ENCODE measurements around the gene LAX1. TPM values are rescaled to one million over a fixed set of nuclear protein-coding genes. Genes with fewer than 3 reads are reported as not detected.

LAX1 gene
- total RNA-seq, 2 donors from 2014 or later, result 0.15 TPM; not detected in 1

DNA sequence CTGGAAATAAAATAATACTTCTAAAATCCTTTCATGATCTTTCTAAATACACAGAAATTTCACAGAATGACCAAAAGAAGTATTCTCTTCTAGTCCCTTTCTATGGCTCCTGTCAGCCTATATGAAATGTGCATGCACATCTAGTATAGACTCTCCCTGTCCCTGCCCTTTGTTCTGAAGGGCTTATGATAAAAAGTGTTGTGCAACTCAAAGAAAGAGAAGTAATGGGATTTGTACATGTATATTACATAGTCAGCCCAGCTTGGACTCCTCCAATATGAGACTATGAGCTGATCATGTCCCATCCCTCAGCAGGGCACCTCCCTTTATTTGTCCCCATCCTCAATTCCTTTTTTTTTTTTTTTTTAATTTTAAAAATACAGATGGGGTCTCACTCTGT is 42.1 kb upstream of the LAX1 start:
- no peak overlapping the region for H3K27ac Mint-ChIP-seq
- no peak overlapping the region for H3K9ac ChIP-seq (ENCODE audit: extremely low read depth, low read length, poor library complexity, severe bottlenecking)
- no peak overlapping the region for H3K27ac ChIP-seq (ENCODE audit: low read depth, low read length)
- H3K9me3 Mint-ChIP-seq, result no peaks in the 10 kb centered on the region
- peaks cover 7% of the 10 kb centered on the region for H3K4me1 Mint-ChIP-seq
- no peak overlapping the region for H3K4me3 Mint-ChIP-seq
- DNase-seq, result no peak
- H3K4me3 ChIP-seq (ENCODE audit: low read length), result no peak overlapping the region
- H3K4me1 ChIP-seq (ENCODE audit: control insufficient read depth, insufficient read depth, low read length), result no peaks in the 10 kb centered on the region
- TF ChIP-seq, protein P1, sequence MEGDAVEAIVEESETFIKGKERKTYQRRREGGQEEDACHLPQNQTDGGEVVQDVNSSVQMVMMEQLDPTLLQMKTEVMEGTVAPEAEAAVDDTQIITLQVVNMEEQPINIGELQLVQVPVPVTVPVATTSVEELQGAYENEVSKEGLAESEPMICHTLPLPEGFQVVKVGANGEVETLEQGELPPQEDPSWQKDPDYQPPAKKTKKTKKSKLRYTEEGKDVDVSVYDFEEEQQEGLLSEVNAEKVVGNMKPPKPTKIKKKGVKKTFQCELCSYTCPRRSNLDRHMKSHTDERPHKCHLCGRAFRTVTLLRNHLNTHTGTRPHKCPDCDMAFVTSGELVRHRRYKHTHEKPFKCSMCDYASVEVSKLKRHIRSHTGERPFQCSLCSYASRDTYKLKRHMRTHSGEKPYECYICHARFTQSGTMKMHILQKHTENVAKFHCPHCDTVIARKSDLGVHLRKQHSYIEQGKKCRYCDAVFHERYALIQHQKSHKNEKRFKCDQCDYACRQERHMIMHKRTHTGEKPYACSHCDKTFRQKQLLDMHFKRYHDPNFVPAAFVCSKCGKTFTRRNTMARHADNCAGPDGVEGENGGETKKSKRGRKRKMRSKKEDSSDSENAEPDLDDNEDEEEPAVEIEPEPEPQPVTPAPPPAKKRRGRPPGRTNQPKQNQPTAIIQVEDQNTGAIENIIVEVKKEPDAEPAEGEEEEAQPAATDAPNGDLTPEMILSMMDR (conservative IDR thresholded peaks at IDR 0.05), result no peak
- no peaks in the 10 kb centered on the region for H3K27me3 ChIP-seq (ENCODE audit: control insufficient read depth, insufficient read depth, low read length, poor library complexity, severe bottlenecking)
- H3K9me3 ChIP-seq (ENCODE audit: control insufficient read depth, low read length), result no peaks in the 10 kb centered on the region
- no peaks in the 10 kb centered on the region for H3K27me3 Mint-ChIP-seq (ENCODE audit: insufficient read depth)
- peaks cover 62% of the 10 kb centered on the region for H3K36me3 Mint-ChIP-seq (ENCODE audit: low read depth)
- peaks cover 68% of the 10 kb centered on the region for H3K36me3 ChIP-seq (ENCODE audit: control insufficient read depth, insufficient read depth, low read length)

GRCh38 chr1:203726417-203726867 is 38.5 kb upstream of the LAX1 start:
- Mint-ChIP-seq H3K4me3 (no peak overlapping the region), H3K4me1 (peaks cover 7% of the 10 kb centered on the region), H3K27ac (no peak overlapping the region), H3K9me3 (no peaks in the 10 kb centered on the region), H3K27me3 (ENCODE audit: insufficient read depth) (no peaks in the 10 kb centered on the region), H3K36me3 (ENCODE audit: low read depth) (peaks cover 54% of the 10 kb centered on the region)
- Histone ChIP-seq H3K27me3 (ENCODE audit: control insufficient read depth, insufficient read depth, low read length, poor library complexity, severe bottlenecking) (no peaks in the 10 kb centered on the region), H3K9me3 (ENCODE audit: control insufficient read depth, low read length) (no peaks in the 10 kb centered on the region), H3K36me3 (ENCODE audit: control insufficient read depth, insufficient read depth, low read length) (peaks cover 62% of the 10 kb centered on the region), H3K4me1 (ENCODE audit: control insufficient read depth, insufficient read depth, low read length) (no peaks in the 10 kb centered on the region), H3K4me3 (ENCODE audit: low read length) (no peak overlapping the region), H3K9ac (ENCODE audit: extremely low read depth, low read length, poor library complexity, severe bottlenecking) (no peak overlapping the region), H3K27ac (ENCODE audit: low read depth, low read length) (no peak overlapping the region)
- TF ChIP-seq, protein P1 (conservative IDR thresholded peaks at IDR 0.05), result no peak
- 86 to 100% methylated on average over 2 of the region's 2 CpGs for WGBS, 2 experiments (ENCODE audit: insufficient coverage in 1 of 2, insufficient read length in 1 of 2)
- DNase-seq, result no peak

GRCh38 chr1:203733009-203733863 is 31.7 kb upstream of the LAX1 start:
- no peak overlapping the region for H3K27ac ChIP-seq (ENCODE audit: low read depth, low read length)
- H3K27ac Mint-ChIP-seq, result no peak overlapping the region
- no peaks in the 10 kb centered on the region for H3K4me1 ChIP-seq (ENCODE audit: control insufficient read depth, insufficient read depth, low read length)
- H3K9ac ChIP-seq (ENCODE audit: extremely low read depth, low read length, poor library complexity, severe bottlenecking), result no peak overlapping the region
- no peak overlapping the region for H3K4me3 Mint-ChIP-seq
- no peaks in the 10 kb centered on the region for H3K9me3 Mint-ChIP-seq
- no peaks in the 10 kb centered on the region for H3K27me3 ChIP-seq (ENCODE audit: control insufficient read depth, insufficient read depth, low read length, poor library complexity, severe bottlenecking)
- no peaks in the 10 kb centered on the region for H3K27me3 Mint-ChIP-seq (ENCODE audit: insufficient read depth)
- H3K36me3 ChIP-seq (ENCODE audit: control insufficient read depth, insufficient read depth, low read length), result peaks cover 28% of the 10 kb centered on the region
- no peak for DNase-seq
- H3K4me1 Mint-ChIP-seq, result peaks cover 6% of the 10 kb centered on the region
- H3K9me3 ChIP-seq (ENCODE audit: control insufficient read depth, low read length), result no peaks in the 10 kb centered on the region
- 73 to 81% methylated on average over 6 to 7 of the region's 7 CpGs for WGBS, 2 experiments (ENCODE audit: insufficient coverage in 1 of 2, insufficient read length in 1 of 2)
- H3K36me3 Mint-ChIP-seq (ENCODE audit: low read depth), result peaks cover 20% of the 10 kb centered on the region
- TF ChIP-seq, protein P1 (conservative IDR thresholded peaks at IDR 0.05), result no peak
- no peak overlapping the region for H3K4me3 ChIP-seq (ENCODE audit: low read length)

Data from endodermal cell (in vitro differentiated cells).